WTC11 (cell line): ENCODE results near the gene ARHGAP29.
"Not testable (repeated sequence)": the region's sequence is repeated elsewhere in the genome, so short reads cannot be mapped to it uniquely, and the experiment has no call there.

Experiments
- CTCF ChIP-seq: fragments of 200-600 bp; IDR thresholded peaks from 2 replicates; pipeline ENCODE4 v1.8.0; 2022; ENCODE audit warnings: antibody characterized with exemption
- ZNF416 ChIP-seq: fragments of 250-450 bp; sonication (Bioruptor Pico); IDR thresholded peaks from 2 replicates; pipeline ENCODE4 v1.9.0; 2021; ENCODE audit warnings: mild to moderate bottlenecking, inconsistent platforms

GRCh38 chr1:94164121-94164520 lies 73.3 kb downstream of the ARHGAP29 start:
- TF ChIP-seq CTCF; ZNF416 (CRISPR knock-in tag): not testable (repeated sequence)
